HUES6 (cell line): ENCODE data around the gene ARHGAP24.
"Not testable (repeated sequence)": the region's sequence is repeated elsewhere in the genome, so short reads cannot be mapped to it uniquely, and the experiment has no call there.

Source experiments
- H3K27ac ChIP-seq: 2 replicates; pipeline ENCODE4 v1.7.0; 2013; ENCODE audit warnings: low read depth, mild to moderate bottlenecking, low read length, inconsistent platforms
- H3K27me3 ChIP-seq: 2 replicates; pipeline ENCODE4 v1.6.1; 2013; ENCODE audit warnings: low read length; ENCODE audit not compliant: control insufficient read depth, insufficient read depth
- H3K36me3 ChIP-seq: 2 replicates; pipeline ENCODE4 v1.6.1; 2013; ENCODE audit warnings: low read length; ENCODE audit not compliant: control insufficient read depth, insufficient read depth
- H3K4me1 ChIP-seq: 2 replicates; pipeline ENCODE4 v1.6.1; 2013; ENCODE audit warnings: low read length; ENCODE audit not compliant: control insufficient read depth, insufficient read depth
- H3K4me3 ChIP-seq: 2 replicates; pipeline ENCODE4 v1.5.1; 2013; ENCODE audit warnings: low read depth, low read length
- H3K9ac ChIP-seq: one replicate; pipeline ENCODE4 v1.6.1; 2013; ENCODE audit warnings: mild to moderate bottlenecking, low read length
- H3K9me3 ChIP-seq: 2 replicates; pipeline ENCODE4 v1.6.1; 2013; ENCODE audit warnings: low read depth, low read length; ENCODE audit not compliant: control insufficient read depth, insufficient read depth

The ARHGAP24 gene

DNA sequence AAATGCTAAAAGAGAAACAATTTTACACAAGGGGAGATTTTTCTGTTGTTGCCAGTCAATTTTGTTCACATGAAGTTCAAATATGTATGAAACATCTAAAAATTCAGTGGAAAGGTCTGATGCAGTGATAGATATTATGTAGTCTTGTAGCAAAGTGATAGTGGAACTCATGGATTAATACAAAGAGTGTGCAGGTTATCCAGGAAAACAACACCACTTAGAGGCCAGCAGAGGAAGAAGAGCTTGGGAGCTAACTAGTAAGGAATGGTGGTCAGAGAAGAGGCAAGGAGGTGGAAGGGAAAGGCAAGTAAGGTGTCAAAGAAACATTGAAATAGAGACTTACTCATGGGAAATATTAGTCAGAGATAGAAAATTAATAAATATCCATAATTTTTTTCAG, 489.3 kb downstream of the ARHGAP24 start:
- Histone ChIP-seq H3K27me3 (no peaks in the 10 kb centered on the region), H3K4me3 (no peak overlapping the region), H3K4me1 (0 out of 2 replicates have a peak, but pooled peaks cover 3% of the 10 kb centered on the region), H3K9me3 (peaks cover 2% of the 10 kb centered on the region; the same call in 1 of the 2 replicates), H3K27ac (no peak overlapping the region), H3K36me3 (no peaks in the 10 kb centered on the region), H3K9ac (no peak overlapping the region)

DNA sequence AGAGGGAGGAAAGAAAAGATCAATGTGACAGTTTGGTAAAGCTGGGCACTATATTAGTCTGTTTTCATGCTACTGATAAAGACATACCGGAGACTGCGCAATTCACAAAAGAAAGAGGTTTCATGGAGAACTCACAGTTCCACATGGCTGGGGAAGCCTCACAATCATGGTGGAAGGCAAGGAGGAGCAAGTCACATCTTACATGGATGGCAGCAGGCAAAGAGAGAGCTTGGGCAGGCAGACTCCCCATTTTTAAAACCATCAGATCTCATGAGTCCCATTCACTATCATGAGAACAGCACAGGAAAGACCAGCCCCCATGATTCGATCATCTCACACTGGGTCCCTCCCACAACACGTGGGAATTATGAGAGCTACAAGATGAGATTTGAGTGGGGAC, 490.1 kb downstream of the ARHGAP24 start:
- not testable (repeated sequence) for H3K27ac ChIP-seq

DNA sequence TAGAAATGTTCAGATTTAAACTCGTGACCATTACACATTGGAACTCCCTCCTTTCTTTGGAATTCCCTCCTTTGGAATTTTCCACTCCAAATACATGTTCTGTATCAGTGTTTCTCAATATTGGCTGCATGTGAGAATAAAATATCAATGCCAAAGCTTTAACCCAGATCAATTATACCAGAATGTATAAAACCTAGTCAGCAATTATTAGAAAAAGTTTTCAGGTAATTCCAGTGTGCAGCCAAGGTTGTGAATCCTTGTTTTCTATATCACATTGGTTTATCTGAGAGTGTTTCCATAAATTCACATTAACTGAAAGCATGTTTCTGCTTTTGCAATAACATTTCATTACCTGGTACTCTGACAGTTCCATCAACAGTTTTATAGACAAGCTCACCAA, 490.6 kb downstream of the ARHGAP24 start:
- Histone ChIP-seq H3K27ac (no peak overlapping the region), H3K4me1 (0 out of 2 replicates have a peak, but pooled peaks cover 3% of the 10 kb centered on the region), H3K9ac (no peak overlapping the region), H3K9me3 (peaks cover 2% of the 10 kb centered on the region; the same call in 1 of the 2 replicates), H3K4me3 (no peak overlapping the region), H3K36me3 (no peaks in the 10 kb centered on the region), H3K27me3 (no peaks in the 10 kb centered on the region)

More for the DNA sequence above, 490.1 kb downstream of the ARHGAP24 start:
- not testable (repeated sequence) for H3K9ac ChIP-seq, H3K4me1 ChIP-seq, H3K27me3 ChIP-seq, H3K36me3 ChIP-seq, H3K4me3 ChIP-seq, H3K9me3 ChIP-seq

DNA sequence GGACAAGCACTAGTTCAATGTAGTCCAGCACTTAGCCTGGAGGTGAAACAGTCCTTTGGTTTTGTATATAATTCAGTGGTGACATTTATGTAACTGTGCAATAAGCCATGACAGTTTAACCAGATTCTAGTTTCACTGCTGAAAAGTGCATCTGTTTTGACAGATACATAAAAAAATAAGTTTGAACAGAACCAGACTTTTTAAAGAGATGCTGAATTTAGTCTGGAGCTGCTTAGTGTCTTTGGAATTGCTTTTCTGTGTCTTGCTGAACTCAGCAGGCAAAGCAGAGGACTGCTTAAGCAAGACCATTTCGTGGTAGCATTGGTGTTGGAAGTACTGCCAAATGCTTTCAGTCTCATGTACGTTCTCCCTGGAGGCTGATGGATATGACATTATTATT, 491.4 kb downstream of the ARHGAP24 start:
- no peaks in the 10 kb centered on the region for H3K36me3 ChIP-seq
- H3K27ac ChIP-seq = no peak overlapping the region
- H3K4me1 ChIP-seq = 0 out of 2 replicates have a peak, but pooled peaks cover 3% of the 10 kb centered on the region
- no peak overlapping the region for H3K4me3 ChIP-seq
- H3K27me3 ChIP-seq = no peaks in the 10 kb centered on the region
- H3K9me3 ChIP-seq = peaks cover 2% of the 10 kb centered on the region; the same call in 1 of the 2 replicates
- no peak overlapping the region for H3K9ac ChIP-seq

DNA sequence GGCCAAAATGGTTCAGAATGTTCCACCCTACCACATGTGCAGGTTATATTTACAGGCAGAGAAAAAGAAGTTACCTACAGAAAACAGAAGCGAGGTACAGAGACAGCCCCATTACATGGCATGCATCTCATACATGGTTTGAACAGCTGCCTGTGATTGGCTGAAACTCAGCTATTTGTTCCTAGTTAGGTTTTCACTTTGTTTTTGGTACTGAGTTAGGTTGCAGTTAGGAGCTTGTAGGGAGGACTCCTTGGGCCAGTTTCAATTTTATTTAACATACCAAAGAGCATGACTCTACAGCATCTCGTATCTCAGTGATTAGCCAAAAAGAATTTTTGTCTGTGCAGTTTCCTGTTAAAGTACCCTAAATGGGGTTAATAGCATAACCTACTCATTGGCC, 492.9 kb downstream of the ARHGAP24 start:
- Histone ChIP-seq H3K9me3 (peaks cover 2% of the 10 kb centered on the region; the same call in 1 of the 2 replicates), H3K36me3 (no peaks in the 10 kb centered on the region), H3K27me3 (no peaks in the 10 kb centered on the region), H3K4me3 (no peak overlapping the region), H3K9ac (no peak overlapping the region), H3K27ac (no peak overlapping the region), H3K4me1 (0 out of 2 replicates have a peak, but pooled peaks cover 3% of the 10 kb centered on the region)

DNA sequence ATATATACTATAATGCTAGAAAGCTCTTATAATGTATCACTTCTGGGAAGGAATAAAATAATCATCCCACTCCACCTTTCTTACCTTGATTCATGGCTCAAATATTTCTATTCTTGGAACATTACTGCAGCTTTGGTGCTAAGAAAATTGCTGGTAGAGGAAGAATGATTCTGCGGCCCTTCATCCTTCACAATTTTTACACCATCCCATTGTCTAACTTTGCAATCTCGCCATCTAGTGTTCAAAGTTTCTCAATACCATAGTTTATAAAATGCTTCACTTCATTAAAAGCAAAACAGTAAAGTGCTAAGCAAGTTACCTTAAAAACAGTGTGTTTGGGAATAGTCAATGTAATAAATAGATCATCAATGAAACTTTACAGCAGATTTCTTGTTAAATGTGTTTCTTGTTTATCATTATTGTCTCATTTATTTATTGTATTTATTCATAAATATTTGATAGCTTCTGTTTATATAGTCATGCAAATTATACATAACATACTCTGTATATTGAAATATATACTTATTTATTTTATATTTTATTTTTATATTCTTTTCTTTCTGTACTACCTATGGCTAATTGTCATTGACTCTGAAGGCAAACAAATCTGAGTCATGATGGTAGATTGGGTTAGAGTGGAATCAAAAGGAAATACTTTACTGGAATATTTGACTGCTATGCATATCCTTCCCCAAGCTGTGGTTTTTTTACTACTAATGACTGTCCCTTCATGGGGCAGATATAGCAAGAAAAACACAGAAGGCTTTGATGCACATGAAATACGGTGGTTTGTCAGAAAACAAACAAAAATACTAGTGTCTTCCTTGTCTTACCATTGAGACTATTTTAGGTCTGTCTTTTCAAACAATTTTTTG, 494.2 kb downstream of the ARHGAP24 start:
- Histone ChIP-seq H3K4me3 (no peak overlapping the region), H3K4me1 (0 out of 2 replicates have a peak, but pooled peaks cover 3% of the 10 kb centered on the region), H3K27me3 (no peaks in the 10 kb centered on the region), H3K9ac (no peak overlapping the region), H3K27ac (no peak overlapping the region), H3K36me3 (no peaks in the 10 kb centered on the region), H3K9me3 (peaks cover 2% of the 10 kb centered on the region; the same call in 1 of the 2 replicates)

DNA sequence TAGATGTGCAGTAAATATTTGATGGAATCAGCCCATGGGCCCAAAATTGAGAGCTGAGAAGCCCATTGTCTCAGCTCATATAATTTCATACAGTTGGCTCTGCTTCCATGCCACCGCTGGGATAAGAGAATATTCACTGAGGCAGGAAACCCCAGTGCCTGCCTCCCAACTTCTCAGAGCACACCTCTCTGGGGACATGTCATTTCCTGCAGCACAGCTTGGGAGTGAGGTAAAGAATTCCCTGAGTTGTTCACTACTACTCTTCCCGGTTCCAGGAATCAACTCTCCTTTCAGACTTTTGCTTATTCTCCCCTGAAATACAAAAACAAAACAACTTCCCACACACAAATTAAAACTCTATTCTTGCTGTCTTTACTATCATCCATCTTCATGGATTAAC, 495.6 kb downstream of the ARHGAP24 start:
- Histone ChIP-seq H3K9ac (no peak overlapping the region), H3K36me3 (no peaks in the 10 kb centered on the region), H3K27me3 (no peaks in the 10 kb centered on the region), H3K4me1 (0 out of 2 replicates have a peak, but pooled peaks cover 3% of the 10 kb centered on the region), H3K9me3 (no peaks in the 10 kb centered on the region; the same call in 1 of the 2 replicates), H3K27ac (no peak overlapping the region), H3K4me3 (no peak overlapping the region)

DNA sequence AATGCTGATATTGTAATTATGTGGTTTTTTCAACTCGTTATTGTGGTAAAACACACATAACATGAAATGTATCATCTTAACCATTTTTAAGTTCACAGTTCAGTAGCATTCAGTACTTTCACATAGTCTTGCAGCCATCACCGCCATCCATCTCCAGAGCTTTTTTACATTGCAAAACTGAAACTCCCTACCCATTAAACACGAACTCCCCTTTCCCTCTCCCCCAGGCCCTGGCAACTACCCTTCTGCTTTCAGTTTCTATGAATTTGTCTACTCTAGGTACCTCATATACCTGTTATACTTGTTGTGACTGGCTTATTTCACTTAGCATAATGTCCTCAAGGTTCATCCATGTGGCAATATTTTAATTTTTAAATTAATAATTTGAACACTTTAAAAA, 504.3 kb downstream of the ARHGAP24 start:
- H3K4me3 ChIP-seq = no peak overlapping the region
- H3K27me3 ChIP-seq = no peaks in the 10 kb centered on the region
- no peaks in the 10 kb centered on the region for H3K4me1 ChIP-seq
- H3K36me3 ChIP-seq = no peaks in the 10 kb centered on the region
- no peaks in the 10 kb centered on the region for H3K9me3 ChIP-seq
- H3K9ac ChIP-seq = no peak overlapping the region
- H3K27ac ChIP-seq = no peak overlapping the region

DNA sequence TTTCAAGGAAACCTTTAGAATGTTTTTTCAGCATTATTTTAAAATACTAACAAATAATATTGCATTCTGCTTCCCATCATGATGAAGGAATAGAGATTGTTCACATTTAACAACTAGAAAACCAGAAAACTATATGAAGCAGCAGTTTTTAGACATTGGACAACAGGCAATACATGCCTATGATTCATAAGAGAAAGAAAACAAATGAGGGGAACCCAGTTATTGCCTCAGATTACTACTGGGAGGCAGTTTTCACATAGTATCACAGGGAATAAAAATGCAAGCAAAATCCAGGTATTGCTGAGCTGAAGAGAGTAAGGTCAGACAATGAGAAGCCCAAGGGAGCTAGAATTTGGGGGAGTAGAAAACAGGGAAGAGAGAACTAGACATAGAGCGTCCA, 511.3 kb downstream of the ARHGAP24 start:
- Histone ChIP-seq H3K27me3 (no peaks in the 10 kb centered on the region), H3K9ac (no peak overlapping the region), H3K9me3 (no peaks in the 10 kb centered on the region), H3K4me3 (no peak overlapping the region), H3K27ac (no peak overlapping the region), H3K4me1 (no peaks in the 10 kb centered on the region), H3K36me3 (no peaks in the 10 kb centered on the region)

DNA sequence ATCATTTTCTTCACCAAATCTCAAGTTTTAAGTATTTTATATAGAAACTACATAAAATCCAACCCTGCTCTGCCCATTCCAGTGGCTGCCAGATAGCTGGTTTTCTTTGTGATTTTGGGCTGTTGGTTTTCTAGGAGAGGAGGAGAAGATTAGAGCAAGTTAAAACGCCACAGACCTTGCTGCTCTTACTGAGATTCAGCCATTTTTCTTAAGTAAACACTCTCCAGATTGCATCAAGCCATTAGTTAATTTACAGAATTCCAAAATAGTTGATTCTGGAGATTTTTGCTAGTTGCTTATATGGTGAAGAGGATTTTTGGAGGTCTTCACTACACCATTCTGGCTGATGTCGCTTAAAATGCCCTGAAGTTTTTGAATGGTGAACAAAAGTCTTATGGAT, 518.7 kb downstream of the ARHGAP24 start:
- Histone ChIP-seq H3K27me3 (no peaks in the 10 kb centered on the region), H3K4me1 (no peaks in the 10 kb centered on the region), H3K36me3 (no peaks in the 10 kb centered on the region), H3K4me3 (no peak overlapping the region), H3K9me3 (no peaks in the 10 kb centered on the region), H3K27ac (no peak overlapping the region), H3K9ac (no peak overlapping the region)

DNA sequence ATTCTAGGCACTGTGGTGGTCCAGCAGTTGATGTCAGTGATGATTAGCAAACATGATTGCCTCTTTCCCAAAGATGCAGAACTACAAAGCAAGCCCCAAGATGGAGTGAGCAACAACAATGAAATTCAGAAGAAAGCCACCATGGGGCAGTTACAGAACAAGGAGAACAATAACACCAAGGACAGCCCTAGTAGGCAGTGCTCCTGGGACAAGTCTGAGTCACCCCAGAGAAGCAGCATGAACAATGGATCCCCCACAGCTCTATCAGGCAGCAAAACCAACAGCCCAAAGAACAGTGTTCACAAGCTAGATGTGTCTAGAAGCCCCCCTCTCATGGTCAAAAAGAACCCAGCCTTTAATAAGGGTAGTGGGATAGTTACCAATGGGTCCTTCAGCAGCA, 519.6 kb downstream of the ARHGAP24 start:
- no peak overlapping the region for H3K4me3 ChIP-seq
- no peaks in the 10 kb centered on the region for H3K9me3 ChIP-seq
- no peaks in the 10 kb centered on the region for H3K27me3 ChIP-seq
- H3K9ac ChIP-seq = no peak overlapping the region
- H3K27ac ChIP-seq = no peak overlapping the region
- H3K4me1 ChIP-seq = no peaks in the 10 kb centered on the region
- H3K36me3 ChIP-seq = no peaks in the 10 kb centered on the region
